Activated T-cell treated with anti-CD3 and anti-CD28 coated beads, Interleukin-2, amount 50 U/mL, for 24 hours (primary cell): ENCODE data around the gene NES.

Source experiments
- DNase-seq: peaks from one replicate; pipeline ENCODE4 v3.0.0-alpha.2; 2020
- H3K27ac Mint-ChIP-seq: 2 replicates; pipeline ENCODE4 v1.8.0; 2020; ENCODE audit warnings: mild to moderate bottlenecking, mixed read lengths
- H3K27me3 Mint-ChIP-seq: 2 replicates; pipeline ENCODE4 v1.8.0; 2020; ENCODE audit warnings: mixed read lengths
- H3K36me3 Mint-ChIP-seq: 2 replicates; pipeline ENCODE4 v1.8.0; 2020; ENCODE audit warnings: low read depth, mixed read lengths
- H3K4me1 Mint-ChIP-seq: 2 replicates; pipeline ENCODE4 v1.8.0; 2020; ENCODE audit warnings: low read depth, mixed read lengths
- H3K4me3 Mint-ChIP-seq: 2 replicates; pipeline ENCODE4 v1.8.0; 2020; ENCODE audit warnings: mild to moderate bottlenecking, moderate library complexity, mixed read lengths
- H3K9me3 Mint-ChIP-seq: 2 replicates; pipeline ENCODE4 v1.8.0; 2020; ENCODE audit warnings: mixed read lengths

NES gene

DNA sequence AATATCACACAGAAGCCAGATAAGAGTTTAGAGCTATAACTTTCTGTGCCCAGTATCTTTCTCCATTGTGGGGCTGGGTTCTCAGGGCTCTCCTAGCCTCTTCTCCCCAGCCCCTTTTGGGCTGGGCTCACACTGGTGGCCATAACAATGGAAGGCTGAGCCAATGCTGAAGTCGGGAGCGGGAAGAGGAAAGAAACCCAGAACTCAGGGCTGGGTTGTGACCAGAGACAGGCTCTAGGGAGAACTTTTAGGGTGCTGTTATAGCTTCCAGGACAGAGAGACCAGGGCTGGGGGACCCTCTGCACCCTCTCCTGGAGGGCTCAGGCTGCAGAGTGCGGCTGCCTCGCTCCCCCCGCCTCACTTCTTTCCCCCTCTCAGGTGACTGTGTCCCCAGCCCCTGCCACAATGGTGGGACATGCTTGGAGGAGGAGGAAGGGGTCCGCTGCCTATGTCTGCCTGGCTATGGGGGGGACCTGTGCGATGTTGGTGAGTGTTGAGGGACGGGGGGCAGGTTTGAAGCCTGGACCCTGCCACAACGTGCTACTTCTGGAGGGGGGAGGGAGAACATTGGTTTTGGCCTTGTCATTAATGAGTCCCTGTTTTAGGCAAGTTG lies 21.2 kb downstream of the NES start:
- no peak overlapping the region for H3K4me3 Mint-ChIP-seq
- H3K27ac Mint-ChIP-seq = no peak overlapping the region

DNA sequence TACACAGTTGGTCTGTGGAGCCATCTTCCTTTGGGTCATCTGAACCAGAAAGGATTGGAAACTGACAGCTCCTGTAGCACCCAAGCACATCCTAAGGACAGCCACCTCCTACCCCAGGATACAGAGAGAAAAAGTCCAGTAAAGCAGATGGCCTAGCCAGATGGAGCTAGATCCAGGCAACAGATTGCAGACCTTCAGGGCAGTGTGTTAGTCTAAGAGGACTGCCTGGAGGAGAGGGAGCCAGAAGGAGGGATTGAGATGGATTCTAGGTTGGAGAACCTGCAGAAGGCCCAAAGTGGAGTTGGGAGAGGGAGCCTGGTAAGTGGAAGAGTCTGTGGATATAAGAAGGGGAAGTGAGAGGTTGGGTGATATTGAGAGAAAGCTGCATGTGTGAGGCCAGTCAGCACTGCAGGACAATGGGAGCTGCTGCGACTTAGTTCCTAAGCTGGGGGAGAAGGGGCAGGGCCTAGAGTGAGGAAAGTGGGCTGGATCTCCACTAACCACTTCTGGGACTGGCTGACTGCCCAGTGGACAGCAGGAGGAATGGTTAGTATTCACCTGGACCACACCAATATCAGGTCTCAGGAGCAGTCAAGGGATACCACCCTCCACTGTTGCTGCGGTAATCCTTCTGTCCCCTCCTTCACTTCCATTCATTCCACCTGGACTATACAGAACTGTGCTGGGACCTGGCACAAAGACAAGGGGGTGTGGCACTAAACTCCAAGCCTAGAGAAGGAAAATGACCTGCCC lies 21.9 kb downstream of the NES start:
- H3K27me3 Mint-ChIP-seq = peaks cover 72% of the 10 kb centered on the region
- no peak for DNase-seq
- no peak overlapping the region for H3K27ac Mint-ChIP-seq
- no peaks in the 10 kb centered on the region for H3K9me3 Mint-ChIP-seq
- no peak overlapping the region for H3K4me3 Mint-ChIP-seq
- no peaks in the 10 kb centered on the region for H3K36me3 Mint-ChIP-seq
- H3K4me1 Mint-ChIP-seq = peaks cover 33% of the 10 kb centered on the region

More for the DNA sequence above, 21.2 kb downstream of the NES start:
- H3K36me3 Mint-ChIP-seq = peaks cover 2% of the 10 kb centered on the region
- peaks cover 39% of the 10 kb centered on the region for H3K4me1 Mint-ChIP-seq
- peaks cover 66% of the 10 kb centered on the region for H3K27me3 Mint-ChIP-seq
- no peak for DNase-seq
- H3K9me3 Mint-ChIP-seq = no peaks in the 10 kb centered on the region

DNA sequence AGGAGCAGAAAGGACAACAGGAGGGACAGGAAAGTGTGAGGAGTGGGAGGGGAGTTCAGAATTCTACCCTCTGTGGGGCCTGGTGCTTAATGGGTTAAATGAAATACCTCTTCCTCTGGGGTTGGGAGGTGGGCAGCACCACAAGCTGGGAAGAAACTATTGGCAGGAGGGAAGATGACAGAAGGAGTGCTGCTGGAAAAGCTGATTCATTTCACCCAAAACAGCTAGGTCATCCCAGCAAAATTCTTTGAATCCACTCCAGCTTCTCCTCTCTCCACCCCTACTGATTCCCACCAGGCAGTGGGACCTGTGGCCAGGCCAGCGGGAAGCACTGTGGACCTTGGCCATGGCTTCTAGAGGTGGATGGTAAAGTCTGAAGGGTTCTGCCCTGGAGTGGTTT lies 22.5 kb downstream of the NES start:
- Mint-ChIP-seq H3K27ac (no peak overlapping the region), H3K27me3 (peaks cover 75% of the 10 kb centered on the region), H3K4me3 (no peak overlapping the region)

DNA sequence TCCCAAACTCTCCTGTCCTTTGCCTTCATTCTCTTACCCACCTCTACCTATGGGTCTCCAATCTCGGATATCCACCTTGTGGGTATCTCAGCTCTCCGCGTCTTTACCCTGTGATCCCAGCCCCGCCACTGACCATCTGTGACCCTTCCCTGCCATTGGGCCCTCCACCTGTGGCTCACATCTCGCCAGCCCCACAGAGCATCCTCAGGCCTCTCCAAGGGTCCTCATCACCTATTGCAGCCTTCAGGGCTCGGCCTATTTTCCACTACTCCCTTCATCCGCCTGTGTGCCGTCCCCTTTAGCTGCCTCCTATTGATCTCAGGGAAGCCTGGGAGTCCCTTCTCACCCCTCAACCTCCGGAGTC lies 24.2 kb downstream of the NES start:
- H3K4me3 Mint-ChIP-seq = no peak overlapping the region
- no peak overlapping the region for H3K27ac Mint-ChIP-seq

More for the DNA sequence above, 22.5 kb downstream of the NES start:
- Mint-ChIP-seq H3K4me1 (peaks cover 27% of the 10 kb centered on the region), H3K36me3 (no peaks in the 10 kb centered on the region), H3K9me3 (no peaks in the 10 kb centered on the region)
- DNase-seq = no peak

DNA sequence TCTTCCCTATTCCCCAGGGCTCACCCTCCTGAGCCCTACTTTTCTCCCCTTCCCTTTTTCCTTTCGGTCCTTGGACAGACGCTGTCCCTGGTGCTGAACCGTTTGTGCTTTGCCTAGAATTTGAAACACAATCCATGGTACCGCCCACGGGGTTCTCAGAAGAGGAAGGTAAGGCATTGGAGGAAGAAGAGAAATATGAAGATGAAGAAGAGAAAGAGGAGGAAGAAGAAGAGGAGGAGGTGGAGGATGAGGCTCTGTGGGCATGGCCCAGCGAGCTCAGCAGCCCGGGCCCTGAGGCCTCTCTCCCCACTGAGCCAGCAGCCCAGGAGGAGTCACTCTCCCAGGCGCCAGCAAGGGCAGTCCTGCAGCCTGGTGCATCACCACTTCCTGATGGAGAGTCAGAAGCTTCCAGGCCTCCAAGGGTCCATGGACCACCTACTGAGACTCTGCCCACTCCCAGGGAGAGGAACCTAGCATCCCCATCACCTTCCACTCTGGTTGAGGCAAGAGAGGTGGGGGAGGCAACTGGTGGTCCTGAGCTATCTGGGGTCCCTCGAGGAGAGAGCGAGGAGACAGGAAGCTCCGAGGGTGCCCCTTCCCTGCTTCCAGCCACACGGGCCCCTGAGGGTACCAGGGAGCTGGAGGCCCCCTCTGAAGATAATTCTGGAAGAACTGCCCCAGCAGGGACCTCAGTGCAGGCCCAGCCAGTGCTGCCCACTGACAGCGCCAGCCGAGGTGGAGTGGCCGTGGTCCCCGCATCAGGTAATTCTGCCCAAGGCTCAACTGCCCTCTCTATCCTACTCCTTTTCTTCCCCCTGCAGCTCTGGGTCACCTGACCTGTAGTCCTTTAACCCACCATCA lies 24.8 kb downstream of the NES start:
- no peak for DNase-seq
- H3K9me3 Mint-ChIP-seq = no peaks in the 10 kb centered on the region
- H3K36me3 Mint-ChIP-seq = no peaks in the 10 kb centered on the region

More for the DNA sequence above, 24.2 kb downstream of the NES start:
- no peaks in the 10 kb centered on the region for H3K9me3 Mint-ChIP-seq
- peaks cover 89% of the 10 kb centered on the region for H3K27me3 Mint-ChIP-seq
- DNase-seq = no peak
- H3K36me3 Mint-ChIP-seq = no peaks in the 10 kb centered on the region
- H3K4me1 Mint-ChIP-seq = peaks cover 15% of the 10 kb centered on the region

DNA sequence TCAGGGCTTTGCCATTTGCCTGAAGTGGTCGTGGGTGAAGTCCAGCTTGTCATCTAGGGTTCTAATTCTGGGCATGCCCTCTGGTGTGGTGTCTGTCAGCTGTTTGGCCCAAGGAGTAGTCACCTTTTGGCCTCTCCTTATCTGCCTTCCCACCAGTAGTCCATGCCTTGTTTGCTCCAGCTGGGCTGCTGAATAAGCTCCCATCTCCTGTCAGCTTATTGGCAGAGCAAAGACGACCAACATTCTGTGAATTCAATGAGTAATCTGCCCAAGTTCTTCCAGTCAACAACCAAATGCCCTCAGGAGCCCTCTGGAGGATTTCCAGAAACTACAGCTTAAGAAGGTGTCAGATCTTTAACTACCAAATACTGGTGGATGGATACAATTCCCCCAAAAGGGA lies 28.3 kb downstream of the NES start:
- Mint-ChIP-seq H3K36me3 (no peaks in the 10 kb centered on the region), H3K9me3 (no peaks in the 10 kb centered on the region), H3K27ac (no peak overlapping the region), H3K4me1 (no peaks in the 10 kb centered on the region), H3K27me3 (peaks cover 90% of the 10 kb centered on the region), H3K4me3 (no peak overlapping the region)
- no peak for DNase-seq

More for the DNA sequence above, 24.8 kb downstream of the NES start:
- peaks cover 92% of the 10 kb centered on the region for H3K27me3 Mint-ChIP-seq
- no peak overlapping the region for H3K4me3 Mint-ChIP-seq
- peaks cover 10% of the 10 kb centered on the region for H3K4me1 Mint-ChIP-seq
- H3K27ac Mint-ChIP-seq = no peak overlapping the region

DNA sequence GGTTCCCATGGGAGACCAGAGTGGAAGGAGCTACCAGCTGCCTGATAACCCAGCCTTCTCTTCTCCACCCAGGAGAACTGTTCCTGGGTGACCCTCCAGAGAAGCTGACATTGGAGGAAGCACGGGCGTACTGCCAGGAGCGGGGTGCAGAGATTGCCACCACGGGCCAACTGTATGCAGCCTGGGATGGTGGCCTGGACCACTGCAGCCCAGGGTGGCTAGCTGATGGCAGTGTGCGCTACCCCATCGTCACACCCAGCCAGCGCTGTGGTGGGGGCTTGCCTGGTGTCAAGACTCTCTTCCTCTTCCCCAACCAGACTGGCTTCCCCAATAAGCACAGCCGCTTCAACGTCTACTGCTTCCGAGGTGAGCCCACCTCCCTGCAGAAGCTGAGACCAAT lies 28.7 kb downstream of the NES start:
- DNase-seq = no peak
- no peaks in the 10 kb centered on the region for H3K9me3 Mint-ChIP-seq
- H3K4me1 Mint-ChIP-seq = peaks cover 4% of the 10 kb centered on the region
- H3K4me3 Mint-ChIP-seq = no peak overlapping the region
- H3K27ac Mint-ChIP-seq = no peak overlapping the region
- no peaks in the 10 kb centered on the region for H3K36me3 Mint-ChIP-seq
- peaks cover 90% of the 10 kb centered on the region for H3K27me3 Mint-ChIP-seq

DNA sequence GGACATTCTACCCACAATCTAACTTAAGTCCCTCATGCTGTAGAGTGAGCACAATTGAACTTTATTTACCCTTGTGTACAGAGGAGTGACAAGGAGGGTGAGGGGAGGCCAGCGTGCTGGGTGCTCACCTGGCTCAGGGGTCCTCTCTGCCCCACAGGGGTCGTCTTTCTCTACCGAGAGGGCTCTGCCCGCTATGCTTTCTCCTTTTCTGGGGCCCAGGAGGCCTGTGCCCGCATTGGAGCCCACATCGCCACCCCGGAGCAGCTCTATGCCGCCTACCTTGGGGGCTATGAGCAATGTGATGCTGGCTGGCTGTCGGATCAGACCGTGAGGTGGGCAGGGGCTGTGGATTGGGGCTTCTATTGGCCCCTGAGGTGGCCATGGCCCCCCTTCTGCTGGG lies 29.9 kb downstream of the NES start:
- H3K4me3 Mint-ChIP-seq = no peak overlapping the region
- H3K4me1 Mint-ChIP-seq = peaks cover 12% of the 10 kb centered on the region
- H3K9me3 Mint-ChIP-seq = no peaks in the 10 kb centered on the region
- H3K27ac Mint-ChIP-seq = no peak overlapping the region
- peaks cover 90% of the 10 kb centered on the region for H3K27me3 Mint-ChIP-seq
- DNase-seq = no peak
- no peaks in the 10 kb centered on the region for H3K36me3 Mint-ChIP-seq

DNA sequence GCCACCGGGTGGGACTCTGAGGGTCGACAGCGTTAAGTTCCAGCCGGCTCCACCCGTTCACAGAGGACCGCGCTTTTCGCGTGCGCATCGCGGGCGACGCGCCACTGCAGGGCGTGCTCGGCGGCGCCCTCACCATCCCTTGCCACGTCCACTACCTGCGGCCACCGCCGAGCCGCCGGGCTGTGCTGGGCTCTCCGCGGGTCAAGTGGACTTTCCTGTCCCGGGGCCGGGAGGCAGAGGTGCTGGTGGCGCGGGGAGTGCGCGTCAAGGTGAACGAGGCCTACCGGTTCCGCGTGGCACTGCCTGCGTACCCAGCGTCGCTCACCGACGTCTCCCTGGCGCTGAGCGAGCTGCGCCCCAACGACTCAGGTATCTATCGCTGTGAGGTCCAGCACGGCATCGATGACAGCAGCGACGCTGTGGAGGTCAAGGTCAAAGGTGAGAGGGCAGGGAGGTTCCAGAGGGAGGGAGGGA lies 30.4 kb downstream of the NES start:
- H3K27ac Mint-ChIP-seq = no peak overlapping the region
- no peak for DNase-seq
- peaks cover 86% of the 10 kb centered on the region for H3K27me3 Mint-ChIP-seq
- H3K9me3 Mint-ChIP-seq = no peaks in the 10 kb centered on the region
- H3K4me1 Mint-ChIP-seq = peaks cover 13% of the 10 kb centered on the region
- no peaks in the 10 kb centered on the region for H3K36me3 Mint-ChIP-seq
- H3K4me3 Mint-ChIP-seq = no peak overlapping the region

DNA sequence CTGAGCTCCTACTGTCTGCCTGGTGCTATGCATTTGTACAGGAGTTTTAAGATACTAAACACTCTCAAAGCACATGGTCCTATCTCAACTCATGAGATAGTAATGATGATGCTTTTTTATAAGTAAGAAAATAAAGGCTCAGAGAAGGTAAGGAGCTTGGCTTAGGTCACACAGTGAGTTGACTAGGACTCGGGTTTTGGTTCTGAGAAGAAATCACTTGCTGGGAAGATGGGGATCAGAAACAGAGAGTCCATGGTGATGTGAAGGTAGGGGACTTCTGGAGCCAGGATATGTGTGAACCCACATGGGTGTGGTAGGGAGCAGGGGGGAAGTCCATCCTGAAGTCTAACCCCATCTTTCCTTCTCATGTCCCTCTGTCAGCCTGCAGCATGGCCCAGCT lies 31.5 kb downstream of the NES start:
- Mint-ChIP-seq H3K27ac (no peak overlapping the region), H3K36me3 (no peaks in the 10 kb centered on the region), H3K9me3 (no peaks in the 10 kb centered on the region), H3K4me3 (no peak overlapping the region), H3K4me1 (peaks cover 20% of the 10 kb centered on the region), H3K27me3 (peaks cover 87% of the 10 kb centered on the region)
- DNase-seq = no peak

DNA sequence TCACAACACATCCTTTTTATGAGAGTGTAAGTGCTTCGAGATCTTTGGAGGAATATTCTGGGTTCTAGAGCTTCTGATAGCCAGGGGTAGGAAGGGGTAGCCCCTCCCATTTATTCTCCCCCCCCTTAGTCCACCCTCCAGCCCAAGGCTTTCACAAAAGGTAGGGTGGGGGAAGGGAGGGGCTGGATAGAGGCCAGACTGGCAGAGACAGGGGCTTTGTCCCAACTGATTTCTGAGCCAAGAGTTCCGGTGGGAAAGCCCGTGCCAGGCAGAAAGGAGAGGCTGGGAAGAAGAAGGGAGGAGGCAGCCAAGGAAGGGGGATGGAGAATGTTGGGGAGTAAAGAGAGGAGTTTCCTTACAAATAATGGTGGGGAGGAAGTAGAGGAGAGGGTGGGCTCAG lies 32.2 kb downstream of the NES start:
- Mint-ChIP-seq H3K27ac (no peak overlapping the region), H3K36me3 (no peaks in the 10 kb centered on the region), H3K4me3 (no peak overlapping the region), H3K9me3 (no peaks in the 10 kb centered on the region), H3K4me1 (peaks cover 20% of the 10 kb centered on the region), H3K27me3 (peaks cover 88% of the 10 kb centered on the region)
- no peak for DNase-seq

DNA sequence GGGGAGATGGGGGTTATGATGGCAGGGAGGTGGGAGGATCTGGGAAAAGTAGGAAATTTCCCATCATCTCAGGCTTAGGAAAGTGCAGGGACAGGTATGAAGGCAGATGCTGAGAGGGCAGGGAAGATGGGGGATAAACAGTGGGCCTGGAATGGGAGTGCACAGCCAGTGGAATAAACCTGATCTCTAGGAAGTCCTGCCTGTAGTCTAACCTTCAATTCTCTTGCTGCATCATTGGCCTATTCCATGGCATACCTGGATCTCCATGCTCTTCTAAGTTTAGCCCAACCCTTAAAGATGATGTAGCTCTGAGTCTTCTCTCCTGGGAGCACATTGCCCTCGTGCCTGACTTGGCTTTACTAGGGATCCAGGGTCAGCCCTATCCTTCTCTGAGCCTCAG lies 32.6 kb downstream of the NES start:
- no peaks in the 10 kb centered on the region for H3K36me3 Mint-ChIP-seq
- H3K4me3 Mint-ChIP-seq = no peak overlapping the region
- H3K27me3 Mint-ChIP-seq = peaks cover 90% of the 10 kb centered on the region
- H3K4me1 Mint-ChIP-seq = peaks cover 20% of the 10 kb centered on the region
- no peaks in the 10 kb centered on the region for H3K9me3 Mint-ChIP-seq
- DNase-seq = no peak
- no peak overlapping the region for H3K27ac Mint-ChIP-seq

DNA sequence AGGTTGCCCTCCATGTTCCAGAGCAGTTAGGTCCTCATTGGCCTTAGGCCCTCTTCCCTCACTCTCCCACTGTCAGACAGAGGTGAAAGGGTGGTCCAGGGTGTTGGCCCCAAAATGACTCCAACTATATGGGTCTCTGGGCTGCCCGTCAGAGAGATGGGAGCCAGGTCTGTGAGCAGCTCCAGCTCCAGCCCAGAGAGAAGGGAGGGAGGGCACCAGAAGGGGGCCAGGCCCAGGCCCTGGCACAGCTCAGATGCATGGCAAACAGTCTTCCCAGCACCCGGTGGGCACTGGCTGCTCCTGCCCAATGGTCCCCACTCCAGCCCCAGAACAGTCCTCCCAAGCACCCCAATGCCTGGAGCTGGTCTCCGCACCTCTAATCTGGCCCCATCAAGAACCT lies 33.1 kb downstream of the NES start:
- H3K27me3 Mint-ChIP-seq = peaks cover 90% of the 10 kb centered on the region
- H3K4me3 Mint-ChIP-seq = no peak overlapping the region
- no peaks in the 10 kb centered on the region for H3K9me3 Mint-ChIP-seq
- H3K27ac Mint-ChIP-seq = no peak overlapping the region
- H3K4me1 Mint-ChIP-seq = peaks cover 20% of the 10 kb centered on the region
- DNase-seq = no peak
- H3K36me3 Mint-ChIP-seq = no peaks in the 10 kb centered on the region

DNA sequence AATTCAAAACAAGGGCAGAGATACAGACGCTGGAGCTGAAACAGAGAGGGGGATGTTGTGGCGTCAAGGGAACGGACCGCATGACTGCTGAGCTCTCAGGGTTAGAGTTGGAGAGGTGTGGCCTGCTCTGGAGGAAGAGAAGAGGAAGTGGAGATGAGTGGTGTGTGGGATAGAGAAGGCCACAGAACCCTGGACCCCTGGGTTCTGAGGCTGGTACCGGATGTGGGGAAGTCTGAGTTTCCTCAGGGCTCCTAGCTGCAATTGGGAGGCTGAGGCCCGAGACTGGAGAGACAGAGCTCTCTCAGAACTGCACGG lies 33.5 kb downstream of the NES start:
- no peak overlapping the region for H3K27ac Mint-ChIP-seq
- peaks cover 20% of the 10 kb centered on the region for H3K4me1 Mint-ChIP-seq
- H3K36me3 Mint-ChIP-seq = no peaks in the 10 kb centered on the region
- DNase-seq = no peak
- H3K27me3 Mint-ChIP-seq = peaks cover 90% of the 10 kb centered on the region
- no peak overlapping the region for H3K4me3 Mint-ChIP-seq
- no peaks in the 10 kb centered on the region for H3K9me3 Mint-ChIP-seq
